Astrocyte (in vitro differentiated cells and primary cell): ENCODE results near the gene USP32.

Experiments
- EZH2 ChIP-seq: IDR thresholded peaks from 2 replicates; pipeline ENCODE4 v1.6.1; 2012; ENCODE audit warnings: mild to moderate bottlenecking, low read length, inconsistent platforms; ENCODE audit not compliant: insufficient read depth
- TF ChIP-seq, protein P1 (sequence below): IDR thresholded peaks from 2 replicates; pipeline ENCODE4 v1.5.1; 2011; ENCODE audit warnings: low read depth, mild to moderate bottlenecking, inconsistent platforms, low read length, moderate library complexity; ENCODE audit not compliant: insufficient read depth

GRCh38 chr17:60392042-60392844 lies at the start of gene USP32:
- TF ChIP-seq, protein P1, sequence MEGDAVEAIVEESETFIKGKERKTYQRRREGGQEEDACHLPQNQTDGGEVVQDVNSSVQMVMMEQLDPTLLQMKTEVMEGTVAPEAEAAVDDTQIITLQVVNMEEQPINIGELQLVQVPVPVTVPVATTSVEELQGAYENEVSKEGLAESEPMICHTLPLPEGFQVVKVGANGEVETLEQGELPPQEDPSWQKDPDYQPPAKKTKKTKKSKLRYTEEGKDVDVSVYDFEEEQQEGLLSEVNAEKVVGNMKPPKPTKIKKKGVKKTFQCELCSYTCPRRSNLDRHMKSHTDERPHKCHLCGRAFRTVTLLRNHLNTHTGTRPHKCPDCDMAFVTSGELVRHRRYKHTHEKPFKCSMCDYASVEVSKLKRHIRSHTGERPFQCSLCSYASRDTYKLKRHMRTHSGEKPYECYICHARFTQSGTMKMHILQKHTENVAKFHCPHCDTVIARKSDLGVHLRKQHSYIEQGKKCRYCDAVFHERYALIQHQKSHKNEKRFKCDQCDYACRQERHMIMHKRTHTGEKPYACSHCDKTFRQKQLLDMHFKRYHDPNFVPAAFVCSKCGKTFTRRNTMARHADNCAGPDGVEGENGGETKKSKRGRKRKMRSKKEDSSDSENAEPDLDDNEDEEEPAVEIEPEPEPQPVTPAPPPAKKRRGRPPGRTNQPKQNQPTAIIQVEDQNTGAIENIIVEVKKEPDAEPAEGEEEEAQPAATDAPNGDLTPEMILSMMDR: no peak
- no peak for TF ChIP-seq EZH2
